ENCODE measurements around the gene ZSCAN10. TPM values are rescaled to one million over a fixed set of nuclear protein-coding genes. Genes with fewer than 3 reads are reported as not detected.
A peak's percentile ranks its signal among the peaks of the same experiment; 100 is the strongest.

Gene ZSCAN10
- total and polyA plus RNA-seq, 2 experiments from 2014 or later = 217 to 519 TPM

DNA sequence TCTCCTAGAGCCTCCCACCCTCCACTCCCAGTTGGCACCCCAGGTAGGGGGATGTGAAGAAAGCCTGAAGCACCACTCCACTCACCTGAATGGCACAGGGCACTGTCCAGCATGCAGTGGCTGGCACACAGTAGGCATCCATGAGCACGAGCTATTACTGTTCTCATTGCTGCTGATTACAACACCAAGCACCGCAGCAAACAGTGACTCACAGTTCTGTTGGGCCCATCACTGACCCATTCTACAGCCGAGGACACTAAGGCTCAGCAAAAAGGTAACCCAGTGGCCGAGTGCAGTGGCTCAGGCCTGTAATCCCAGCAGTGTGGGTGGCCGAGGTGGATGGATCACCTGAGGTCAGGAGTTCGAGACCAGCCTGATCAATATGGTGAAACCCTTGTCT, 2.7 kb downstream of the ZSCAN10 start:
- Mint-ChIP-seq H3K36me3 (ENCODE audit: low read depth) (peaks cover 71% of the 10 kb centered on the region), H3K4me3 (peak overlapping the region; percentile 99), H3K27ac (peak overlapping the region; percentile 56; the same call in 1 of the 2 replicates), H3K9me3 (no peaks in the 10 kb centered on the region; the same call in 2 of the 3 replicates), H3K4me1 (peaks cover 37% of the 10 kb centered on the region), H3K27me3 (ENCODE audit: insufficient read depth, low read depth, poor library complexity) (peaks cover 40% of the 10 kb centered on the region)
- Histone ChIP-seq H4K20me1 (replicated peaks; ENCODE audit: insufficient read depth) (peaks cover 24% of the 10 kb centered on the region; the same call in 1 of the 2 replicates), H3K27ac (ENCODE audit: low read depth) (peak overlapping the region; percentile 99), H3K27me3 (ENCODE audit: insufficient read depth) (no peaks in the 10 kb centered on the region), H3K4me1 (ENCODE audit: insufficient read depth) (peaks cover 46% of the 10 kb centered on the region), H3K79me2 (replicated peaks; ENCODE audit: insufficient read depth) (peaks cover 62% of the 10 kb centered on the region), H3K9me2 (ENCODE audit: insufficient read depth) (no peaks in the 10 kb centered on the region), H3K4me3 (peak overlapping the region; percentile 89), H2AFZ (no peak overlapping the region), H3K36me3 (ENCODE audit: insufficient read depth) (peaks cover 23% of the 10 kb centered on the region), H3K4me2 (peak overlapping the region; percentile 85), H3F3A (replicated peaks; ENCODE audit: low read depth) (peaks cover 51% of the 10 kb centered on the region)
- no peak for ATAC-seq
- DNase-seq (ENCODE audit: low spot score) = no peak
- TF ChIP-seq POLR2AphosphoS5 (IDR thresholded peaks at IDR 0.05; ENCODE audit: low read depth) (no peak), CREB1 (CRISPR knock-in tag; IDR thresholded peaks at IDR 0.05; ENCODE audit: low read depth) (no peak), EZH2 (IDR thresholded peaks at IDR 0.05; ENCODE audit: low read depth, unreplicated experiment) (no peak), ZNF331 (CRISPR knock-in tag; IDR thresholded peaks at IDR 0.05; ENCODE audit: low read depth) (no peak), STAT1 (IDR thresholded peaks at IDR 0.05; ENCODE audit: unreplicated experiment) (no peak), ZNF114 (CRISPR knock-in tag; IDR thresholded peaks at IDR 0.05) (no peak), EZH2phosphoT487 (IDR thresholded peaks at IDR 0.05; ENCODE audit: unreplicated experiment) (no peak), JUNB (IDR thresholded peaks at IDR 0.05; ENCODE audit: unreplicated experiment) (no peak), NANOG (IDR thresholded peaks at IDR 0.05; ENCODE audit: borderline replicate concordance) (no peak)
- TF ChIP-seq, protein P1, sequence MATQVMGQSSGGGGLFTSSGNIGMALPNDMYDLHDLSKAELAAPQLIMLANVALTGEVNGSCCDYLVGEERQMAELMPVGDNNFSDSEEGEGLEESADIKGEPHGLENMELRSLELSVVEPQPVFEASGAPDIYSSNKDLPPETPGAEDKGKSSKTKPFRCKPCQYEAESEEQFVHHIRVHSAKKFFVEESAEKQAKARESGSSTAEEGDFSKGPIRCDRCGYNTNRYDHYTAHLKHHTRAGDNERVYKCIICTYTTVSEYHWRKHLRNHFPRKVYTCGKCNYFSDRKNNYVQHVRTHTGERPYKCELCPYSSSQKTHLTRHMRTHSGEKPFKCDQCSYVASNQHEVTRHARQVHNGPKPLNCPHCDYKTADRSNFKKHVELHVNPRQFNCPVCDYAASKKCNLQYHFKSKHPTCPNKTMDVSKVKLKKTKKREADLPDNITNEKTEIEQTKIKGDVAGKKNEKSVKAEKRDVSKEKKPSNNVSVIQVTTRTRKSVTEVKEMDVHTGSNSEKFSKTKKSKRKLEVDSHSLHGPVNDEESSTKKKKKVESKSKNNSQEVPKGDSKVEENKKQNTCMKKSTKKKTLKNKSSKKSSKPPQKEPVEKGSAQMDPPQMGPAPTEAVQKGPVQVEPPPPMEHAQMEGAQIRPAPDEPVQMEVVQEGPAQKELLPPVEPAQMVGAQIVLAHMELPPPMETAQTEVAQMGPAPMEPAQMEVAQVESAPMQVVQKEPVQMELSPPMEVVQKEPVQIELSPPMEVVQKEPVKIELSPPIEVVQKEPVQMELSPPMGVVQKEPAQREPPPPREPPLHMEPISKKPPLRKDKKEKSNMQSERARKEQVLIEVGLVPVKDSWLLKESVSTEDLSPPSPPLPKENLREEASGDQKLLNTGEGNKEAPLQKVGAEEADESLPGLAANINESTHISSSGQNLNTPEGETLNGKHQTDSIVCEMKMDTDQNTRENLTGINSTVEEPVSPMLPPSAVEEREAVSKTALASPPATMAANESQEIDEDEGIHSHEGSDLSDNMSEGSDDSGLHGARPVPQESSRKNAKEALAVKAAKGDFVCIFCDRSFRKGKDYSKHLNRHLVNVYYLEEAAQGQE (IDR thresholded peaks at IDR 0.05; ENCODE audit: unreplicated experiment) = no peak
- TF ChIP-seq, protein P2, sequence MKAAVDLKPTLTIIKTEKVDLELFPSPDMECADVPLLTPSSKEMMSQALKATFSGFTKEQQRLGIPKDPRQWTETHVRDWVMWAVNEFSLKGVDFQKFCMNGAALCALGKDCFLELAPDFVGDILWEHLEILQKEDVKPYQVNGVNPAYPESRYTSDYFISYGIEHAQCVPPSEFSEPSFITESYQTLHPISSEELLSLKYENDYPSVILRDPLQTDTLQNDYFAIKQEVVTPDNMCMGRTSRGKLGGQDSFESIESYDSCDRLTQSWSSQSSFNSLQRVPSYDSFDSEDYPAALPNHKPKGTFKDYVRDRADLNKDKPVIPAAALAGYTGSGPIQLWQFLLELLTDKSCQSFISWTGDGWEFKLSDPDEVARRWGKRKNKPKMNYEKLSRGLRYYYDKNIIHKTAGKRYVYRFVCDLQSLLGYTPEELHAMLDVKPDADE (IDR thresholded peaks at IDR 0.05) = no peak
- TF ChIP-seq, protein P3, sequence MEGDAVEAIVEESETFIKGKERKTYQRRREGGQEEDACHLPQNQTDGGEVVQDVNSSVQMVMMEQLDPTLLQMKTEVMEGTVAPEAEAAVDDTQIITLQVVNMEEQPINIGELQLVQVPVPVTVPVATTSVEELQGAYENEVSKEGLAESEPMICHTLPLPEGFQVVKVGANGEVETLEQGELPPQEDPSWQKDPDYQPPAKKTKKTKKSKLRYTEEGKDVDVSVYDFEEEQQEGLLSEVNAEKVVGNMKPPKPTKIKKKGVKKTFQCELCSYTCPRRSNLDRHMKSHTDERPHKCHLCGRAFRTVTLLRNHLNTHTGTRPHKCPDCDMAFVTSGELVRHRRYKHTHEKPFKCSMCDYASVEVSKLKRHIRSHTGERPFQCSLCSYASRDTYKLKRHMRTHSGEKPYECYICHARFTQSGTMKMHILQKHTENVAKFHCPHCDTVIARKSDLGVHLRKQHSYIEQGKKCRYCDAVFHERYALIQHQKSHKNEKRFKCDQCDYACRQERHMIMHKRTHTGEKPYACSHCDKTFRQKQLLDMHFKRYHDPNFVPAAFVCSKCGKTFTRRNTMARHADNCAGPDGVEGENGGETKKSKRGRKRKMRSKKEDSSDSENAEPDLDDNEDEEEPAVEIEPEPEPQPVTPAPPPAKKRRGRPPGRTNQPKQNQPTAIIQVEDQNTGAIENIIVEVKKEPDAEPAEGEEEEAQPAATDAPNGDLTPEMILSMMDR (conservative IDR thresholded peaks at IDR 0.05; ENCODE audit: low read depth in 2 of 2) = no peak
- TF ChIP-seq, protein P4, sequence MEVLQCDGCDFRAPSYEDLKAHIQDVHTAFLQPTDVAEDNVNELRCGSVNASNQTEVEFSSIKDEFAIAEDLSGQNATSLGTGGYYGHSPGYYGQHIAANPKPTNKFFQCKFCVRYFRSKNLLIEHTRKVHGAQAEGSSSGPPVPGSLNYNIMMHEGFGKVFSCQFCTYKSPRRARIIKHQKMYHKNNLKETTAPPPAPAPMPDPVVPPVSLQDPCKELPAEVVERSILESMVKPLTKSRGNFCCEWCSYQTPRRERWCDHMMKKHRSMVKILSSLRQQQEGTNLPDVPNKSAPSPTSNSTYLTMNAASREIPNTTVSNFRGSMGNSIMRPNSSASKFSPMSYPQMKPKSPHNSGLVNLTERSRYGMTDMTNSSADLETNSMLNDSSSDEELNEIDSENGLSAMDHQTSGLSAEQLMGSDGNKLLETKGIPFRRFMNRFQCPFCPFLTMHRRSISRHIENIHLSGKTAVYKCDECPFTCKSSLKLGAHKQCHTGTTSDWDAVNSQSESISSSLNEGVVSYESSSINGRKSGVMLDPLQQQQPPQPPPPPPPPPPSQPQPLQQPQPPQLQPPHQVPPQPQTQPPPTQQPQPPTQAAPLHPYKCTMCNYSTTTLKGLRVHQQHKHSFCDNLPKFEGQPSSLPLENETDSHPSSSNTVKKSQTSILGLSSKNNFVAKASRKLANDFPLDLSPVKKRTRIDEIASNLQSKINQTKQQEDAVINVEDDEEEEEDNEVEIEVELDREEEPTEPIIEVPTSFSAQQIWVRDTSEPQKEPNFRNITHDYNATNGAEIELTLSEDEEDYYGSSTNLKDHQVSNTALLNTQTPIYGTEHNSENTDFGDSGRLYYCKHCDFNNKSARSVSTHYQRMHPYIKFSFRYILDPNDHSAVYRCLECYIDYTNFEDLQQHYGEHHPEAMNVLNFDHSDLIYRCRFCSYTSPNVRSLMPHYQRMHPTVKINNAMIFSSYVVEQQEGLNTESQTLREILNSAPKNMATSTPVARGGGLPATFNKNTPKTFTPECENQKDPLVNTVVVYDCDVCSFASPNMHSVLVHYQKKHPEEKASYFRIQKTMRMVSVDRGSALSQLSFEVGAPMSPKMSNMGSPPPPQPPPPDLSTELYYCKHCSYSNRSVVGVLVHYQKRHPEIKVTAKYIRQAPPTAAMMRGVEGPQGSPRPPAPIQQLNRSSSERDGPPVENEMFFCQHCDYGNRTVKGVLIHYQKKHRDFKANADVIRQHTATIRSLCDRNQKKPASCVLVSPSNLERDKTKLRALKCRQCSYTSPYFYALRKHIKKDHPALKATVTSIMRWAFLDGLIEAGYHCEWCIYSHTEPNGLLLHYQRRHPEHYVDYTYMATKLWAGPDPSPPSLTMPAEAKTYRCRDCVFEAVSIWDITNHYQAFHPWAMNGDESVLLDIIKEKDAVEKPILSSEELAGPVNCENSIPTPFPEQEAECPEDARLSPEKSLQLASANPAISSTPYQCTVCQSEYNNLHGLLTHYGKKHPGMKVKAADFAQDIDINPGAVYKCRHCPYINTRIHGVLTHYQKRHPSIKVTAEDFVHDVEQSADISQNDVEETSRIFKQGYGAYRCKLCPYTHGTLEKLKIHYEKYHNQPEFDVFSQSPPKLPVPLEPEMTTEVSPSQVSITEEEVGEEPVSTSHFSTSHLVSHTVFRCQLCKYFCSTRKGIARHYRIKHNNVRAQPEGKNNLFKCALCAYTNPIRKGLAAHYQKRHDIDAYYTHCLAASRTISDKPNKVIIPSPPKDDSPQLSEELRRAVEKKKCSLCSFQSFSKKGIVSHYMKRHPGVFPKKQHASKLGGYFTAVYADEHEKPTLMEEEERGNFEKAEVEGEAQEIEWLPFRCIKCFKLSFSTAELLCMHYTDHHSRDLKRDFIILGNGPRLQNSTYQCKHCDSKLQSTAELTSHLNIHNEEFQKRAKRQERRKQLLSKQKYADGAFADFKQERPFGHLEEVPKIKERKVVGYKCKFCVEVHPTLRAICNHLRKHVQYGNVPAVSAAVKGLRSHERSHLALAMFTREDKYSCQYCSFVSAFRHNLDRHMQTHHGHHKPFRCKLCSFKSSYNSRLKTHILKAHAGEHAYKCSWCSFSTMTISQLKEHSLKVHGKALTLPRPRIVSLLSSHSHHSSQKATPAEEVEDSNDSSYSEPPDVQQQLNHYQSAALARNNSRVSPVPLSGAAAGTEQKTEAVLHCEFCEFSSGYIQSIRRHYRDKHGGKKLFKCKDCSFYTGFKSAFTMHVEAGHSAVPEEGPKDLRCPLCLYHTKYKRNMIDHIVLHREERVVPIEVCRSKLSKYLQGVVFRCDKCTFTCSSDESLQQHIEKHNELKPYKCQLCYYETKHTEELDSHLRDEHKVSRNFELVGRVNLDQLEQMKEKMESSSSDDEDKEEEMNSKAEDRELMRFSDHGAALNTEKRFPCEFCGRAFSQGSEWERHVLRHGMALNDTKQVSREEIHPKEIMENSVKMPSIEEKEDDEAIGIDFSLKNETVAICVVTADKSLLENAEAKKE (CRISPR knock-in tag; IDR thresholded peaks at IDR 0.05) = no peak

Measured in GM23338 (cell line).